ENCODE measurements around the gene MUC5B.

GRCh38 chr11:1225386-1226225 is 2.7 kb downstream of the MUC5B start:
- no peak for TF ChIP-seq MLX (CRISPR knock-in tag; IDR thresholded peaks at IDR 0.05)
- TF ChIP-seq CBFB (CRISPR knock-in tag; IDR thresholded peaks at IDR 0.05; ENCODE audit: low read depth): no peak
- no peak for TF ChIP-seq MAX (CRISPR knock-in tag; IDR thresholded peaks at IDR 0.05)
- no peak for TF ChIP-seq ESRRA (CRISPR knock-in tag; IDR thresholded peaks at IDR 0.05; ENCODE audit: borderline replicate concordance)

Data from WTC11 (cell line).